Thoracic aorta (tissue), 2 donors: ENCODE results near the gene LRRC1. TPM values are rescaled to one million over a fixed set of nuclear protein-coding genes. Genes with fewer than 3 reads are reported as not detected.

Experiments
- ATAC-seq: fragments of 150-250 bp; one replicate; pipeline ENCODE4 v1.8.0; 2017; ENCODE audit warnings: low read depth; ENCODE audit not compliant: insufficient number of reproducible peaks, low FRiP score
- DNase-seq: peaks from one replicate; pipeline ENCODE4 v3.0.0-alpha.2; 2020; ENCODE audit warnings: low spot score
- H3K27ac ChIP-seq, 2 donors: fragments of 200-600 bp; sonication (generic); 1 replicate in 1 of 2; 2 replicates in 1 of 2; pipeline ENCODE4 v1.5.1; 2016; ENCODE audit warnings: mild to moderate bottlenecking in 2 of 2, moderate library complexity in 2 of 2
- H3K27me3 ChIP-seq: fragments of 200-600 bp; sonication (generic); replicated peaks from 2 replicates; pipeline ENCODE4 v1.6.0; 2016; ENCODE audit warnings: mild to moderate bottlenecking; ENCODE audit not compliant: insufficient read depth
- H3K36me3 ChIP-seq: fragments of 200-600 bp; sonication (generic); one replicate; pipeline ENCODE4 v1.5.1; 2016
- H3K4me1 ChIP-seq, 2 donors: fragments of 200-600 bp; sonication (generic); 1 replicate in 1 of 2; 2 replicates in 1 of 2; pipeline versions ENCODE4 v1.5.1 to v1.6.0; 2016; ENCODE audit warnings: low read depth in 2 of 2, mild to moderate bottlenecking in 1 of 2; ENCODE audit not compliant: control insufficient read depth in 1 of 2
- H3K4me3 ChIP-seq: fragments of 200-600 bp; sonication (generic); 2 replicates; pipeline ENCODE4 v1.5.1; 2016; ENCODE audit warnings: mild to moderate bottlenecking
- H3K9me3 ChIP-seq: fragments of 200-600 bp; sonication (generic); 2 replicates; pipeline ENCODE4 v1.5.1; 2016
- CTCF ChIP-seq: fragments of 200-600 bp; sonication (generic); IDR thresholded peaks from one replicate; pipeline ENCODE4 v1.5.1; 2019; ENCODE audit warnings: antibody characterized with exemption
- total RNA-seq, 2 donors: library from RNA; depleted of rRNA; stranded (reverse); fragments of >200 nt; gene quantifications; one replicate each; pipeline versions ENCODE4 v1.1.0 to v1.2.3, GENCODE V29; 2016

Gene LRRC1
- total RNA-seq, 2 donors from 2014 or later: 18.5 to 22.8 TPM

GRCh38 chr6:53903357-53903756 lies 108.6 kb downstream of the LRRC1 start:
- Histone ChIP-seq H3K27ac (no peak overlapping the region), H3K9me3 (no peaks in the 10 kb centered on the region), H3K4me3 (no peak overlapping the region), H3K27me3 (no peaks in the 10 kb centered on the region), H3K36me3 (peaks cover 10% of the 10 kb centered on the region), H3K4me1 (peaks cover 0 to 10% of the 10 kb centered on the region in 2 donors)
- TF ChIP-seq CTCF: no peak
- ATAC-seq (no peak), DNase-seq (no peak)

GRCh38 chr6:53906103-53906502 lies 111.3 kb downstream of the LRRC1 start:
- H3K4me3 ChIP-seq: no peak overlapping the region
- peaks cover 10% of the 10 kb centered on the region for H3K36me3 ChIP-seq
- ATAC-seq (no peak), DNase-seq (no peak)
- TF ChIP-seq CTCF: no peak
- no peak overlapping the region for H3K27ac ChIP-seq
- H3K4me1 ChIP-seq: no peaks in the 10 kb centered on the region
- H3K27me3 ChIP-seq: no peaks in the 10 kb centered on the region
- H3K9me3 ChIP-seq: no peaks in the 10 kb centered on the region

GRCh38 chr6:53906842-53907241 lies 112.0 kb downstream of the LRRC1 start:
- Histone ChIP-seq H3K27me3 (no peaks in the 10 kb centered on the region), H3K27ac (no peak overlapping the region), H3K4me1 (no peaks in the 10 kb centered on the region), H3K9me3 (no peaks in the 10 kb centered on the region), H3K36me3 (peaks cover 10% of the 10 kb centered on the region), H3K4me3 (no peak overlapping the region)
- no peak for TF ChIP-seq CTCF
- DNase-seq (no peak), ATAC-seq (no peak)

DNA sequence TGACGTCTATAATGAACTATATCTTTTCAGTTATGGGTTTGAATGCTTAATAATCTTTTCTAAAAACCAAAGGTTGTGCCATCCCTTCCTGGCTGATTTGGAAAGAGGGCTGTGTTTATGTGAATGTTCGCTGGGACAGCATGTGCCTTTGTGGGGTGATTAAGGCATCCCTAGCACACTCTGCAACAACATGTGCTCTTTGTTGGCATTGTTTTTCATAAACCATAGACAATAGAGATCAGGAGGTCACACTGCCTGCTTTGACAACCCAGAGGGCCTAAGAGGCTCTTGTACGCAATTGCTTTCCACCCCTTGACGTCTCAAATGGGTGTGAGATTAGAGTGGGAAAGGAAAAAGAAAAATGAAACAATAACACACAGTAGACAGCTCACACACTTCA lies 116.0 kb downstream of the LRRC1 start:
- Histone ChIP-seq H3K27ac (no peak overlapping the region), H3K4me3 (no peak overlapping the region), H3K9me3 (no peaks in the 10 kb centered on the region), H3K36me3 (no peaks in the 10 kb centered on the region), H3K4me1 (no peaks in the 10 kb centered on the region), H3K27me3 (no peaks in the 10 kb centered on the region)
- DNase-seq: no peak
- TF ChIP-seq CTCF: no peak
- no peak for ATAC-seq

- H3K9me3 ChIP-seq: no peaks in the 10 kb centered on the region
Measured at GRCh38 chr6:53912661-53913060, 117.9 kb downstream of the LRRC1 start.

More at GRCh38 chr6:53912661-53913060, 117.9 kb downstream of the LRRC1 start:
- ATAC-seq: no peak
- Histone ChIP-seq H3K36me3 (no peaks in the 10 kb centered on the region), H3K4me1 (no peaks in the 10 kb centered on the region), H3K27me3 (no peaks in the 10 kb centered on the region), H3K27ac (no peak overlapping the region), H3K4me3 (no peak overlapping the region)
- TF ChIP-seq CTCF: no peak
- DNase-seq: no peak
